NCI-H226 (cell line): ENCODE results near the gene GRB10.

ENCODE experiments used
- DNase-seq: peaks from one replicate; pipeline ENCODE4 v3.0.0-alpha.2; 2015

GRB10 gene

DNA sequence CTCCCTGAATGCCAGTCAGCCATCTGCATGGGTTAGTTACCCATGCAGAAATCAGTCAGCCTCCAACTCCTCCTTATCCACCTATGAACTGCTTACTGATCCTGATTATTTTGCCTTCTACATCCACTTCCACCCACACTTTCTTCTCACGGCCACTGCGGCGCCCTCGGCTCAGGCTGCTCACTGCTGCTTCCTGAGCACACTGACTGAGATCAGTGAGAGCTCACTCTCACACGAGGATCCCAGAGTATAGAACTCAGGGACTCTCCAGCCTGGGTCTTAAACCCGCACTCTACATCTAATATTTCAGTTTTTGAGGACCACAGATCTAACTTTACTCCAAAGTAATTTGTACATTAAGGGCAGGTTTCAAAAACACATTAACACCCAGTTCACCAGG, 64.4 kb downstream of the GRB10 start:
- no peak for DNase-seq

DNA sequence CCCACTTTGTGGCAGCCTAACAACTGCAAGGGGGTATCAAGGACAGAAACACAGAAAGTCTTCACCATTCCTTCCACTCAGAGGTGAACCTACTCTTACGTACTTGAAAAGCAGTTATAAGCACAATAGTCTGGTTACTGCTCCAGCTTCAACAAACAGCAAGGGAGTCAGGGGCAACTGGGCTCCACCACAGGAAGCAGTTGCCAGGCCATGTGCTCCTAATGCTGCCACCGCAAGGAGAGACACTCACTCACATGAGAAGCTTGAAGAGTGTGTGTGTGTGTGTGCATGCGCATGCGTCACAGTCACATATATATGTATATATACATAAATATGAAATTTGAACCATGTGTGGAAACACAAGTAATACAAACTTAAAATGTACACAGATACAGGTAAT, 65.5 kb downstream of the GRB10 start:
- DNase-seq: no peak

DNA sequence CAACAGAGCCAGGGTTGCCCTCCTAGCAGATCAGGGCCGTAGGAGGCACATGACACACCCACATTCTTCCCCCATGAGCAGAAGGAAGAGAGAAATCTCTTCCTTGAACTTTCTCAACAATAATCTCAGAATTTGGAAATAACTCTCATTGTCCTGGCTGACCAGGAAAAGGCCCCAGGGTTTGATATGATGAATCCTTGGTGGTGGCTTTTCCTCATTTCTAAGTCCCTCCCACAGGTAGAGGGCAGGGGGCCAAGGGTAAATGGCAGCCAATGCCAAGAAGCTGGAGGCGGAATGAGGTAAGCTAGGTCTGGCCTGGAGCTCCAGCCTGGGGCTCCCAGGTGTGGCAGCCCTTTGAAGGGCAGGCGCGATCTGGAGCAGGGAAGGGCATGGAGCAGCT, 67.8 kb downstream of the GRB10 start:
- DNase-seq: peak; percentile 70

DNA sequence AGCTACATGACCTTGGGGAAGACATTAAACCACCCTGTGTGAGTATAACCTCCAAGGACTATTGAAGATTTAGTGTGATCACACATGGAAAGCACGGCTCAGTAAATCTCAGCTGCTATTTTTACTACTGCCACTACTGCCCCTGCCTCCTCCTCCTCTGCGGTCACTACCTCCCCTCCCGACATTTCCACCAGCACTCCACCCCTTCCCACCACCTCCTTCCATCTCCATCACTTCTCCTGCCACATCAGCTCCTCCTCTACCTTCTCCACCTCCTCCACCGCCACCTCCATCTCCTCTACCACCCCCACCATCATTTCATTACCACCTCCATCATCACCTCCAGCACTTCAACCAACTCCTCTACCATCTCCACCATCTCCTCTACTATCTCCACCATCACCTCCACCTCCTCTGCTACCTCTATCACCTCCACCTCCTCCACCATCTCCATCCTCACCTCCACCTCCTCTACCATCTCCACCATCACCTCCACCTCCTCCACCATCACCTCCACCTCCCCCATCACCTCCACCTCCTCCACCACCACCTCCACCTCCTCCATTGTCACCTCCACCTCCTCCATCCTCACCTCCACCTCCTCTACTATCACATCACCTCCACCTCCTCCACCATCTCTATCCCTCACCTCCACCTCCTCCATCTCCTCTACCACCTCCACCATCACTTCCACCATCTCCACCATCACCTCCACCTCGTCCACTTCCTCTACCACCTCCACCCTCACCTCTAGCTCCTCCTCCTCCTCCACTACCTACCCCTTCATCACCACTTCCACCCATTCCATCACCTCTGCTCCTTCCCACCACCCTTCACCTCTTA, 69.4 kb downstream of the GRB10 start:
- DNase-seq: no peak

GRCh38 chr7:50712252-50713122, 70.2 kb downstream of the GRB10 start:
- DNase-seq: no peak

DNA sequence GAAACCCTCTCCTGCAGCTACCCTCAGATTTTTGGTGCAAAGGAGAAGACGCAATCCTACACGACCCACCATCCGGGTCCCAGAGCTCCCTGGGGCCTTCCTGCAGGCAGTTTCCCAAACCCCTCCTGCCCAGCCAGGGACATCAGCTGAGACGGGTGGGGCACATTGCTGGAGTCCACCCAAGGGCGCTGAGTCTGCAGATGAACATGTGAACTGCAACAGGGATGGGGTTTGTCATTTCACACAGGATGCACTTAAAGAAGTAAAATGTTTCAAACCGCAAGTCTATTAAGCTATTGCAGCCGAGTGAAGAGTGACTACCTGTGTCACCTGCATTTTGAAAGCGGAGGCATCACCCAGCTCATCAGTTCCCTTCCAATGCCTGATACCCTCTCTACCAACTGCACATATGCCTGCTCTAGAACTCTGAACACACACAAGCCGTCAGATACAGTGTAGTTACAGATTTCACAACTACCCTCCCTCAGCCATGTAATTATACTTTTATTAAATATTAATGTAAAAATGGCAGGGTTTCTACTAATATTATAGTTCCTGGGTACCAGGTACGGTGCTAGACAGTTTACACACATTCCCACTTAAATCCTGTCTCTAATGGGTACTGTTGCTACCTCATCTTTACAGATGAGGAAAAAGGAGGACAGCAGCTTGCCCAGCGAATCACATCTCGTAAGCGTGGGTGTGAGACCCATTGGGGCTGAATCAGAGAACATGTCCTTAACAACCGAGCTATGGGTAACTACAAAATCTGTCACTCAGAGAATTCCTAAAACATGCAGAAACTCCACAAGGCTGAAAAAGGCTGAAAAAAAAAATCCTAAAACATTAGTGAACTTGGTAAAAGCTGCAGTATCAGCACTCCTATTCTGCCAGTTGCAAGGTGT, 71.2 kb downstream of the GRB10 start:
- no peak for DNase-seq

DNA sequence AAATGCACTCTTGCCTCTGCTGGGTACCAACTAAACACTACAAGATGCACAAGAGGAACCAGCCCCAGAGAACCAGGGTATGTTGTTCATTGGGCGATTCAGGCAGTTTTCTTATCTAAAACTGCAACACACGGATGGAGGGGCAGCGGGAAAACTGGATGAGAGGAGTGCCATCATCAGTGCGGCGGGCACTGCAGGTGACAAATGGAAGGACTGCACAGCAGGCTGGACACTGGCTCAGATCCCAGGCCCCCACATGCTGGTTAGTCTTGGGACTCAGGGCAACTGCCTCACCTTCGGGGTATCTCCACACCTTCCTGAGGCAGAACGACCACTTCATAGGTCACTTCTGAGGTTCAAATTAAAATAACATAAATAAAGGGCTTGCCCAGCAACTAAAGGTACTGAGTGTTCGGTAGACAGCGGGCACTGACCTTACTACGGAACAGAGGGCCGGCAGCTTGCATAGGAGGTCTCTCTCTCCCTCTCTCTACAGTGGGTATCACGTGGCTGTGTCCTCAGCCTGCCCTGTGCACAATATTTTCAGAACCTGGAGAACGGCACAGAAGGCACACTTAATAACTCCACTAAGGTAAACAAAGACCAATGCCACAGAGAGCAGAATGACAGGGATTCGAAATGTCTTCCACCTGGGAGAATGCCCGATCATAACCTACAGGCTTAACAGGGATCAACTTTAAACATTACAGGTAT, 72.1 kb downstream of the GRB10 start:
- DNase-seq: no peak

DNA sequence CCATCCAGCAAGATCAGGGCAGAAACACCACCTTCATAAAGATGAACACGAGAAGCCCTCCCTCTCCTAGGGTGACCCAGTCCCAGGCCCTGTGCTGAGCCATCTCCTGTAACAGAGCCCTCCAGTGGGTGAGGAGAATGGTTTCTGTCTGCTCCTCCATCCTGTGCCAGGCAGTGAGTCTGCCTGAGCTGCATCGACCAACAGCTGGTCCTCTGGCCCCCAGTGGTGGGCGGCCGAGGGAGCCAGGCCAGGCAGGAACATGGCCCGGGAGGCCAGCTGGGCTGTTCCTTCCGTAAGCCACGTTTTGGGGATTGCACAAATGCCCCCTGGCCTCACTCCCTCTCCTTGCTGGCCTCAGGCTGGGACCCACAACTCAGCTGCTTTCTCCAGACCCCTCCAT, 73.5 kb downstream of the GRB10 start:
- no peak for DNase-seq

GRCh38 chr7:50707236-50708006, 75.3 kb downstream of the GRB10 start:
- no peak for DNase-seq

- DNase-seq: peak; percentile 39
Measured at GRCh38 chr7:50706469-50706937, 76.2 kb downstream of the GRB10 start.

GRCh38 chr7:50704844-50705243, 77.9 kb downstream of the GRB10 start:
- no peak for DNase-seq

DNA sequence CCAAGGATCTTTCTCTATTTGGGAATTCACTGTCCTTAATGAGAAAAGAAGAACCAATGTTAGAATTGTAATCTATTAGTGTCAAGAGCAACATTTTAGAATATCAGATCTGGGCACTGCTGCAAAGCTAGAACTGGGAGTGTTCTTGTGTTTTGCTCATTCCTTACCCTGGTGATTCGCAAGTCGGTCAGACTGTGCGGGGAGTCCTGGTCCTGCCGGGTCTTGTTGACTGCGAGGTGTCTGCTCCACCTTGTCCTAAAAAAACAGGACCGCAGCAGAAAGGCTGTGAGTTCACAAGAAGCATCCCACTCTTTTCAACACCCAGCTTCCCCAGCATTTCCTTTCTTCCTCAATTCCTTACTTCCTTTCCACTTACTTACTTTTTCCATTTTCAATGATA, 79.0 kb downstream of the GRB10 start:
- no peak for DNase-seq

DNA sequence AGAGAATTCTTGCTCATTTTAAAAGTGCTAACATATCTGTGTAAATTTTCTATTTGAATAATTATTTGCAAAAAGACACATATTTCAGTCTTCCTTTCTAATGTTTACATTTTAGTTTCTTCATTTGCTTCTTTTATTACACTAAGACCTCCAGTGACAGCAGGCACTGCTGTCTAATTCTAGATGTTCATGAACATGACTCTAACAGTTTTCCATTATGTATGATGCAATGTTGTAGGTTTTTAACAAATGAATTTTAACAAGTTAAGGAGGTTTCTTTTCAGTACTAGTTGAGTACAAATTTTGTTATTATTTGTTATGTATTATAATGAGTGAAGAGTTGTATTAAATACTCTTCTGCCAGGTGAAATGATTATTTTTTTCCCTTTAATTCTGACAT, 83.6 kb downstream of the GRB10 start:
- no peak for DNase-seq

- no peak for DNase-seq
Measured at GRCh38 chr7:50697748-50698147, 84.9 kb downstream of the GRB10 start.

DNA sequence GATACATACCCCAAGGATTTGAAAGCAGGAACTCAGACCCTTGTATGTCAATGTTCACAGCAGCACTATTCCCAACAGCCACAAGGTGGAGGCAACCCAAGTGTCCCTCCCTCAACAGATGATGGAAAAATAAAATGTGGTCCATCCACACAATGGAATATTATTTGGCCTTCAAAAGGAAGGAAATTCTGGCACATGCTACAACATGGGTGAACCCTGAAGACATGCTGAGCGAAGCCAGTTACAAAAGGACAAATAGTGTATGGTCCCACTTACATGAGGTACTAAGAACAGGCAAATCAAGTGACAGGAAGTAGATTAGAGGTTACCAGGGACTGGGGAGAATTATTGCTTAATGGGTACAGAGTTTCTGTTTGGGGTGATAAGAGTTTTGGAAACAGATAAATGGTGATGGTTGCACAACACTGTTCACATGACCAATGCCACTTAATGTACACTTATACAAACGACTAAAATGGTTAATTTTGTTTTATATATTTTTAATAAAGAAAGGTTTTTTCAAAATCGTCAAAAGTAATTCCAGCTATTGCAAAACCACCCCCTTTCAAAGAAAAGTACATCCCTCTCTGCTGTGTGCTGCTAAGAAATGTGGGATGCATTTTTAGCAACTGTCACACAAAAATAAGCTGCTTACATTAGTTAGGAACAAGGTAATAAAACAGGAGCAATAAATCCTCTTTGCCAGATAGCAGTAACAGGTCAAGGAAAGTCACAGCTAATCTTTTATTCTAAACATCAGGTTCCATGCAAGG, 85.7 kb downstream of the GRB10 start:
- DNase-seq: no peak

GRCh38 chr7:50695026-50695425, 87.7 kb downstream of the GRB10 start:
- no peak for DNase-seq

GRCh38 chr7:50693455-50694130, 89.1 kb downstream of the GRB10 start:
- no peak for DNase-seq

GRCh38 chr7:50690541-50691011, 92.1 kb downstream of the GRB10 start:
- no peak for DNase-seq

DNA sequence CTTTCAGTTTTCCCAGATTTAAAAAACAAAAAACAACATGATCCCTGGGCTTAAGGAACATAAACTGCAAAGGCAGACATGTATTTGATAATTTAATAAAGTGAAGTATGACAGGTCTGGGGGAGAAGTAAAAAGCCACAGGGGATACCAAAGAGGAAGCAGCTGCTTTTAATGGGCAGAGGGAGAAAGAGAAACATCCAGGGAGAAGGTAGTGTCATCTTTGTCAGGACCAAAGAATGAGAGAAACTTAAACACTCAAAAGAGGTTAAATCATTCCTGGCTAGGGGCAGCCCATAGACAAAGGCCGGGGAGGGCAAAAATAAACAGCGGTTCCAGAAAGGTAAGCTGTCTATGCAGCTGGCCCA, 94.5 kb downstream of the GRB10 start:
- DNase-seq: no peak
